Measurements from ENCODE around the gene CARS1. TPM values are rescaled to one million over a fixed set of nuclear protein-coding genes. Genes with fewer than 3 reads are reported as not detected.

The CARS1 gene
- total RNA-seq, result 19.1 TPM
- 30.3 TPM for polyA plus RNA-seq
- long read RNA-seq, donor 1, result 0 reads
- long read RNA-seq, donor 2, result 0 reads
- long read RNA-seq, donor 3, transcript CARS-203 (22 exons, 2,685 nt), result major isoform, 6 of 7 reads
- long read RNA-seq, donor 3, partial matches to known transcripts, result 0 of 7 reads
- long read RNA-seq, donor 3, other reads (novel, unspliced or antisense), result 0 of 7 reads
- long read RNA-seq, donor 4, partial matches to known transcripts, result 0 of 3 reads
- long read RNA-seq, donor 4, other reads (novel, unspliced or antisense), result 0 of 3 reads
- long read RNA-seq, donor 5, partial matches to known transcripts, result 0 of 5 reads
- long read RNA-seq, donor 5, other reads (novel, unspliced or antisense), result 0 of 5 reads
- long read RNA-seq, donor 6, partial matches to known transcripts, result 0 of 3 reads
- long read RNA-seq, donor 6, other reads (novel, unspliced or antisense), result 0 of 3 reads
- long read RNA-seq, donor 7, transcript CARS-203 (22 exons, 2,685 nt), result major isoform, 5 of 11 reads
- long read RNA-seq, donor 7, partial matches to known transcripts, result 5 of 11 reads
- long read RNA-seq, donor 7, other reads (novel, unspliced or antisense), result 0 of 11 reads
- long read RNA-seq, donor 8, partial matches to known transcripts, result 0 of 2 reads
- long read RNA-seq, donor 8, other reads (novel, unspliced or antisense), result 0 of 2 reads
- long read RNA-seq, donor 9, partial matches to known transcripts, result 0 of 1 reads
- long read RNA-seq, donor 9, other reads (novel, unspliced or antisense), result 0 of 1 reads
- long read RNA-seq, donor 10, result 0 reads

DNA sequence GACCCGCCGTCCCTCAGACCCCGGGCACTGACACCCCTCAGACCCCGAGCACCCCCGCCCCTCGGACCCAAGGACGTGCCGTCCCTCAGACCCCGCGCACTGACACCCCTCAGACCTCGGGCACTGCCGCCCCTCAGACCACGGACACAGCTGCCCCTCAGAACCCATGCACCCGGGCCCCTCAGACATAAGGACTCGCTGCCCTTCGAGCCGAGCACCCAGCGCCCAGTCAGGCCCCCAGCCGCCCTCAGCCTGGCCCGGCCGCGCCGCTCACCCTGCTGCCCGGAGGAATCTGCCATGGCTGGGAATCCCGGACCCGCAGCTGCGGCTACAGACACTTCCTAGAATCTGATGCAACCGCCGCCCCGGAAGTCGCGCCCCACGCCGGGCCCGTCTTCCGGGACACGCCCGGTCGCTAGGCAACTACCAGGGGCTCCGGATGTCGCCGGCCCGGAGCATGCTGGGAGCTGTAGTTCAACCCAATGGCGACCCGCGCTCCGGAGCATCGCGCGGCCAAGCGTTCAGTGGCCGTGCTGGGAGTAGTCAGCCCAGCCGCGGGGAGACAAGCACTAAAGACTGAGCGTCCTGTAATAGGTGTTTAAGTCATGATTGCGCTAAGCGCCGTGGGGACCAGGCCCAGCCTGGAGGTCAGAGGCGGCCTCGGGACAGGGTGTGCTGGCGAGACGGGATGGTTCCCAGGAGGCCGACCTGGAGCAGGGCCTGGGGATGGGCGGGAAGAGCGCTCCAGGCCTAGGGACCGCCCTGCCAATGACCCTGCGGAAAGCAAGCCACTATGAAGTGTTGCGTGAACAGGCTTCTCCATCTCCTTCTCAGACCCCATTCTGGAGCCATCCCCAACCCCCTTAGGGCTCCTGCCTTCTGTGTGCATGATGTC lies at the start of gene CARS1:
TSS of gene CARS1 (minus strand) at position 355 of the 895 bp plus-strand sequence. CDS start at position 299, 56 bp downstream.
- Histone ChIP-seq H3K4me1 (ENCODE audit: control insufficient read depth in 2 of 2, insufficient read depth in 2 of 2, low read length in 2 of 2) (peaks cover 9 to 17% of the 10 kb centered on the region in 2 donors), H3K9me3 (ENCODE audit: control insufficient read depth in 2 of 2, insufficient read depth in 1 of 2, low read length in 1 of 2) (no peaks in the 10 kb centered on the region), H3K27ac (ENCODE audit: low read depth in 1 of 2, low read length in 1 of 2) (peak within 1 kb of the TSS; percentile 5 to 52), H3K27me3 (ENCODE audit: control insufficient read depth in 2 of 2, insufficient read depth in 1 of 2, low read length in 1 of 2) (no peaks in the 10 kb centered on the region), H3K36me3 (ENCODE audit: control insufficient read depth in 2 of 2, insufficient read depth in 2 of 2, low read length in 1 of 2) (peaks cover 4 to 5% of the 10 kb centered on the region in 2 donors), H3K4me3 (ENCODE audit: low read length in 2 of 2) (peak within 1 kb of the TSS; percentile 89 to 94)
- 7% methylated on average over 68 of the region's 68 CpGs for WGBS
- peak; percentile 67 to 93 (median 80) for DNase-seq (ENCODE audit: low read depth in 6 of 9, low spot score in 9 of 9)

- peaks cover 89 to 94% of the 10 kb centered on the region in 2 donors for H3K36me3 ChIP-seq (ENCODE audit: control insufficient read depth in 2 of 2, insufficient read depth in 2 of 2, low read length in 1 of 2)
- H3K4me3 ChIP-seq (ENCODE audit: low read length in 2 of 2), result no peak overlapping the region
- no peaks in the 10 kb centered on the region for H3K27me3 ChIP-seq (ENCODE audit: control insufficient read depth in 2 of 2, insufficient read depth in 1 of 2, low read length in 1 of 2)
- no peaks in the 10 kb centered on the region for H3K4me1 ChIP-seq (ENCODE audit: control insufficient read depth in 2 of 2, insufficient read depth in 2 of 2, low read length in 2 of 2)
- H3K9me3 ChIP-seq (ENCODE audit: control insufficient read depth in 2 of 2, insufficient read depth in 1 of 2, low read length in 1 of 2), result peaks cover 0 to 4% of the 10 kb centered on the region in 2 donors
- no peak for DNase-seq (ENCODE audit: low read depth in 6 of 9, low spot score in 9 of 9)
- WGBS, result 94% methylated on average over 41 of the region's 41 CpGs
- no peak overlapping the region for H3K27ac ChIP-seq (ENCODE audit: low read depth in 1 of 2, low read length in 1 of 2)
Measured at GRCh38 chr11:3105791-3106735, 48.8 kb upstream of the CARS1 start.

GRCh38 chr11:3104961-3105790 lies 48.0 kb upstream of the CARS1 start:
- peaks cover 0 to 4% of the 10 kb centered on the region in 2 donors for H3K9me3 ChIP-seq (ENCODE audit: control insufficient read depth in 2 of 2, insufficient read depth in 1 of 2, low read length in 1 of 2)
- no peak for DNase-seq (ENCODE audit: low read depth in 6 of 9, low spot score in 9 of 9)

DNA sequence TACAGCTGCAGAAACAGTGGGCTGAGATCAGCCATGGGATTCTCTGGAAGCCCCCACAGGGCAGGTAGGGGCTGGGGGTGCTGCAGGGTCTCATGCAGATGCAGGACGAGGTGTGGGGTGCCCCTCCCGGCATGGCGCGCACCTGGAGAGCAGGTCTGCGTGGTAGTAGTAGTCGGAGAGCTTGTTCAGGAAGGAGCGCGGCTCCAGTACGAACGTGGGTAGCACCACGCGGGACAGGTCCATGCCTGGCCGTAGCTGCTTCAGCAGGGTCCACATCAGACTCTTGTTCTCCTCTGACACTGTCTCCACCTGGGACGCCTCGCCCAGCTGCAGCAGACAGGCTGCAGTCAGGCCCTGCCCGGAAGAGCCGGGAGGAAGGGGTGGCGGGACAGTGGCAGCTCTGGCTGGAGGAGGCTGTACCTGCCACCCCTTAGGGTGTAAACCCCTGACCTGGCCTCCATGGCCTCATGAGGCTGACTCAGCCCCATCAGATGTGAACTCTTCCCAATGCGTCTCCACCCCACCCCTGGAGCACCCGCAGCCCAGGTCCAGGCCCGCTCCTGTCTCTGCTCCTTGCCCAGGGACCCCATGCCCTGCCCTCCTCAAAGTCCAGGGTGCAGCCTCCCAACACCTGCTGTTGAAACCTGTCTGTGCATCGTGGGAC lies 47.0 kb upstream of the CARS1 start:
- peaks cover 86 to 94% of the 10 kb centered on the region in 2 donors for H3K36me3 ChIP-seq (ENCODE audit: control insufficient read depth in 2 of 2, insufficient read depth in 2 of 2, low read length in 1 of 2)
- WGBS, result 96% methylated on average over 22 of the region's 22 CpGs
- no peak for DNase-seq (ENCODE audit: low read depth in 6 of 9, low spot score in 9 of 9)

More at GRCh38 chr11:3104961-3105790, 48.0 kb upstream of the CARS1 start:
- Histone ChIP-seq H3K4me3 (ENCODE audit: low read length in 2 of 2) (no peak overlapping the region), H3K27ac (ENCODE audit: low read depth in 1 of 2, low read length in 1 of 2) (no peak overlapping the region), H3K36me3 (ENCODE audit: control insufficient read depth in 2 of 2, insufficient read depth in 2 of 2, low read length in 1 of 2) (peaks cover 88 to 94% of the 10 kb centered on the region in 2 donors), H3K27me3 (ENCODE audit: control insufficient read depth in 2 of 2, insufficient read depth in 1 of 2, low read length in 1 of 2) (no peaks in the 10 kb centered on the region), H3K4me1 (ENCODE audit: control insufficient read depth in 2 of 2, insufficient read depth in 2 of 2, low read length in 2 of 2) (no peaks in the 10 kb centered on the region)
- 96% methylated on average over 23 of the region's 23 CpGs for WGBS

GRCh38 chr11:3103076-3103475 lies 45.9 kb upstream of the CARS1 start:
- no peaks in the 10 kb centered on the region for H3K27me3 ChIP-seq (ENCODE audit: control insufficient read depth in 2 of 2, insufficient read depth in 1 of 2, low read length in 1 of 2)
- no peak overlapping the region for H3K4me3 ChIP-seq (ENCODE audit: low read length in 2 of 2)
- no peak overlapping the region for H3K27ac ChIP-seq (ENCODE audit: low read depth in 1 of 2, low read length in 1 of 2)
- 92% methylated on average over 11 of the region's 11 CpGs for WGBS
- H3K4me1 ChIP-seq (ENCODE audit: control insufficient read depth in 2 of 2, insufficient read depth in 2 of 2, low read length in 2 of 2), result no peaks in the 10 kb centered on the region
- no peaks in the 10 kb centered on the region for H3K9me3 ChIP-seq (ENCODE audit: control insufficient read depth in 2 of 2, insufficient read depth in 1 of 2, low read length in 1 of 2)
- no peak for DNase-seq (ENCODE audit: low read depth in 6 of 9, low spot score in 9 of 9)
- H3K36me3 ChIP-seq (ENCODE audit: control insufficient read depth in 2 of 2, insufficient read depth in 2 of 2, low read length in 1 of 2), result peaks cover 87 to 94% of the 10 kb centered on the region in 2 donors

More for the DNA sequence above, 47.0 kb upstream of the CARS1 start:
- Histone ChIP-seq H3K4me1 (ENCODE audit: control insufficient read depth in 2 of 2, insufficient read depth in 2 of 2, low read length in 2 of 2) (no peaks in the 10 kb centered on the region), H3K4me3 (ENCODE audit: low read length in 2 of 2) (no peak overlapping the region), H3K9me3 (ENCODE audit: control insufficient read depth in 2 of 2, insufficient read depth in 1 of 2, low read length in 1 of 2) (no peaks in the 10 kb centered on the region), H3K27me3 (ENCODE audit: control insufficient read depth in 2 of 2, insufficient read depth in 1 of 2, low read length in 1 of 2) (no peaks in the 10 kb centered on the region), H3K27ac (ENCODE audit: low read depth in 1 of 2, low read length in 1 of 2) (no peak overlapping the region)

- H3K4me1 ChIP-seq (ENCODE audit: control insufficient read depth in 2 of 2, insufficient read depth in 2 of 2, low read length in 2 of 2), result no peaks in the 10 kb centered on the region
- no peaks in the 10 kb centered on the region for H3K9me3 ChIP-seq (ENCODE audit: control insufficient read depth in 2 of 2, insufficient read depth in 1 of 2, low read length in 1 of 2)
- WGBS, result 99% methylated on average over 5 of the region's 5 CpGs
- H3K27ac ChIP-seq (ENCODE audit: low read depth in 1 of 2, low read length in 1 of 2), result no peak overlapping the region
- H3K4me3 ChIP-seq (ENCODE audit: low read length in 2 of 2), result no peak overlapping the region
- peaks cover 83 to 89% of the 10 kb centered on the region in 2 donors for H3K36me3 ChIP-seq (ENCODE audit: control insufficient read depth in 2 of 2, insufficient read depth in 2 of 2, low read length in 1 of 2)
- DNase-seq (ENCODE audit: low read depth in 6 of 9, low spot score in 9 of 9), result no peak
- H3K27me3 ChIP-seq (ENCODE audit: control insufficient read depth in 2 of 2, insufficient read depth in 1 of 2, low read length in 1 of 2), result no peaks in the 10 kb centered on the region
Measured at GRCh38 chr11:3102641-3102921, 45.4 kb upstream of the CARS1 start.

DNA sequence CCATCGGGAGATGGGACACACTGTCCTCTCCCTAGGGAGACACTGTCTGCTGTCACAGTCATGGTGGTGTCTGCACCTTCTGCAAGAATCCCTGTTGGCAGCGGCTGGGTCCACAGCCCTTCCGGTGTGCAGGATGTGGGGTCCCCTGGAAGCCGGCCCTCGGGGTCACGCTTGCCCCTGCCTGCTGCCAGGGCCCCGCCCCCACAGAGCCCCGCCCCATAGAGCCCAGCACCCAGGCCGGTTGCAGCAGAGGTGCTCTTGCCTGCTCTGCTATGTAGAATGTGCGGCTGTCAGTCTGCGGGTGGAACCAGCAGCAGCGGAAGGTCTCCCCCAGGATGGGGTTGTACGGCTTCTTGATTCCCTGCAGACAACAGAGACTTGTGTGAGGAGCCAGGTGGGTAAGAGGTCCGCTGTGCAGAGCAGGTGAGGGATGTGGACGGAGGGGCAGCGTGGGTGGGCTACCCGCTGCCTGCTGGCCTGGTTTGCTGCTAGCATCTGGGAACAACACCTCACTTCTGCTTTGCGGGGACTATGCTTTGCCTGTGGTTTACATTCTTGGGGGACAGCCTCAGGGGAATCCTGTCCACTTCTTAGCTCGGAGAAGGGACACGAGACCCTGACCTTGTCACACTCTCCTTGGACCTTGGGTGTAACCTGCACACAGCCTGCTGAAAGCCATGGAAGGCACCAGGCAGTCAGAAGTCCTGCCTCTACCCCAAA lies 44.9 kb upstream of the CARS1 start:
- no peaks in the 10 kb centered on the region for H3K4me1 ChIP-seq (ENCODE audit: control insufficient read depth in 2 of 2, insufficient read depth in 2 of 2, low read length in 2 of 2)
- no peaks in the 10 kb centered on the region for H3K9me3 ChIP-seq (ENCODE audit: control insufficient read depth in 2 of 2, insufficient read depth in 1 of 2, low read length in 1 of 2)
- no peaks in the 10 kb centered on the region for H3K27me3 ChIP-seq (ENCODE audit: control insufficient read depth in 2 of 2, insufficient read depth in 1 of 2, low read length in 1 of 2)
- no peak overlapping the region for H3K4me3 ChIP-seq (ENCODE audit: low read length in 2 of 2)
- no peak overlapping the region for H3K27ac ChIP-seq (ENCODE audit: low read depth in 1 of 2, low read length in 1 of 2)
- 97% methylated on average over 20 of the region's 20 CpGs for WGBS
- no peak for DNase-seq (ENCODE audit: low read depth in 6 of 9, low spot score in 9 of 9)
- peaks cover 80 to 88% of the 10 kb centered on the region in 2 donors for H3K36me3 ChIP-seq (ENCODE audit: control insufficient read depth in 2 of 2, insufficient read depth in 2 of 2, low read length in 1 of 2)

Measured in thymus (tissue), 14 donors.